Large intestine (tissue), 3 donors: ENCODE results near the gene PNLIPRP2. TPM values are rescaled to one million over a fixed set of nuclear protein-coding genes. Genes with fewer than 3 reads are reported as not detected.
A peak's percentile ranks its signal among the peaks of the same experiment; 100 is the strongest.

Source experiments
- DNase-seq, 2 donors: peaks; one replicate each; pipeline versions ENCODE4 v3.0.0 to v3.0.0-alpha.2; 2013
- H3K27ac ChIP-seq: one replicate; pipeline ENCODE4 v1.5.1; 2013; ENCODE audit warnings: low read length
- H3K27me3 ChIP-seq: 2 replicates; pipeline ENCODE4 v1.6.1; 2013; ENCODE audit warnings: low read length; ENCODE audit not compliant: control insufficient read depth, insufficient read depth
- H3K36me3 ChIP-seq: 2 replicates; pipeline ENCODE4 v1.6.1; 2013; ENCODE audit warnings: low read length; ENCODE audit not compliant: control insufficient read depth, insufficient read depth
- H3K4me1 ChIP-seq: one replicate; pipeline ENCODE4 v1.6.1; 2013; ENCODE audit warnings: low read length; ENCODE audit not compliant: control insufficient read depth, insufficient read depth
- H3K4me3 ChIP-seq: one replicate; pipeline ENCODE4 v1.5.1; 2013; ENCODE audit warnings: low read length
- H3K9me3 ChIP-seq: one replicate; pipeline ENCODE4 v1.6.1; 2013; ENCODE audit warnings: mild to moderate bottlenecking, low read depth, low read length, moderate library complexity; ENCODE audit not compliant: control insufficient read depth
- WGBS: methylation state at CpG from one replicate; pipeline ENCODE4 v1.1.5; 2013; ENCODE audit warnings: low lambda C conversion rate; ENCODE audit not compliant: insufficient coverage; 5-methylcytosine and 5-hydroxymethylcytosine counted together
- polyA plus RNA-seq: library from polyadenylated mRNA; unstranded; fragments of 120-200 nt; gene quantifications from one replicate; pipeline ENCODE4 v1.2.1, GENCODE V29; 2013

The PNLIPRP2 gene
- polyA plus RNA-seq, 1 donor = 11.9 TPM

DNA sequence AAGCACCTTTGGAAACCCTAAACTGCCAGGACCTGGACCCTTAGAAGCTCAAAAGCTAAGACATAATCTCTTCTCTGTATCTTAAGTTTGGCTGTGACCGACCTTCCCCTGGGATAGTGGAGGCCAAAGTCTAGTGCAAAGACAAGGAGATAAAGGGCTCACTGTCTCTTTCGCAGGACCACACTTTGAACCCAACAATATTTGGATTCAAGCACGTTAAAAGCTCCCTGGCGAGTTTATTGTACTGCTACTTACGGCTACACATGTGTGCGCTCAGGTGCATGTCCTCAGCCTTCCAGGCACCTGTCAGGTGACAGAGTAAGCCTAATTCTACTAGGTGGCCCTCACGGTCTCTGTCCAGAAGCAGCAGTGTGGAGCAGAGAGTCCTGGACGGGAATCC is 55.9 kb downstream of the PNLIPRP2 start:
- Histone ChIP-seq H3K27ac (no peak overlapping the region), H3K27me3 (no peaks in the 10 kb centered on the region), H3K36me3 (peaks cover 2% of the 10 kb centered on the region), H3K4me3 (no peak overlapping the region), H3K4me1 (no peaks in the 10 kb centered on the region), H3K9me3 (no peaks in the 10 kb centered on the region)
- WGBS = no CpG with 5 or more reads among the region's 8 CpGs
- DNase-seq = no peak

DNA sequence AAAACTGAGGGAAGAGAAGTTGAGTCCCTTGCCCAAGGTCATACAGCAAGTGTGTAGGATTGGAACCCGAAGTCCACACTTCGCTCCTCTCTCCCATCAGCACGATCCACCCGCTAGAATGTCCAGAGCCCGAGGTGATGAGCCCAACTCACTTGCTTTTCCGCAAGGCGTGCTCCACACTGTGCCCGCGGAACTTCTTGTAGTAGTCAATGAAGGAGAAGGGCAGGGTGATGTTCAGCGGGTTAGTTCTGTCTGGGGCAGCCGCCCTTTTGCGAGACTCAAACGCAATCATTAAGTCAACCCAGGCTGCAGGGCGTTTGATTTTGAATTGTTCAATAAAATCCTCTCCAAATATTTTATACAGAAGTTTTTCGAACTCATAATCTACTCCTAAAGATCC is 58.6 kb downstream of the PNLIPRP2 start:
- no peaks in the 10 kb centered on the region for H3K4me1 ChIP-seq
- WGBS = no CpG with 5 or more reads among the region's 15 CpGs

DNA sequence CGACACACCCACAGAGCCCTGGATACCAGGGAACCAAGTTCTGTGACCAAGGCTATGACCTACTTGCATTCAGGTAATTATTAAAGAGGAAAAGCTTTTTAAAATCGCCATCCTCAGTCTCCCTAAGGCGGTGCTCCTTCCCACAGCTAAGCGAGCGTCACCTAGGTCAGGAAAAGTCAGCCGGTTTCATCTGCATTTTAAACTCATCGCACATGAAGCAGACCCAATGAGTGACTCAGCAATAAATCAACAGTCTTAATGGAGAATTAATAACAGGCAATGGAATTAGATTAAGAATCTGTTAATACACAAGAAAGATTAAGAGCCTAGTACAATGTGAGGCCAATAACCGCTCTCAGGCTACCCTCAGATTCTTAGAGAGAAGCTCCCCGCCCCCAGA is 62.4 kb downstream of the PNLIPRP2 start:
- Histone ChIP-seq H3K27me3 (no peaks in the 10 kb centered on the region), H3K4me1 (no peaks in the 10 kb centered on the region), H3K27ac (no peak overlapping the region), H3K4me3 (no peak overlapping the region), H3K36me3 (peaks cover 2% of the 10 kb centered on the region), H3K9me3 (no peaks in the 10 kb centered on the region)
- WGBS = no CpG with 5 or more reads among the region's 9 CpGs
- no peak for DNase-seq

More for the DNA sequence above, 58.6 kb downstream of the PNLIPRP2 start:
- H3K27ac ChIP-seq = no peak overlapping the region
- peaks cover 2% of the 10 kb centered on the region for H3K36me3 ChIP-seq
- no peaks in the 10 kb centered on the region for H3K9me3 ChIP-seq
- no peak for DNase-seq
- no peak overlapping the region for H3K4me3 ChIP-seq
- no peaks in the 10 kb centered on the region for H3K27me3 ChIP-seq

DNA sequence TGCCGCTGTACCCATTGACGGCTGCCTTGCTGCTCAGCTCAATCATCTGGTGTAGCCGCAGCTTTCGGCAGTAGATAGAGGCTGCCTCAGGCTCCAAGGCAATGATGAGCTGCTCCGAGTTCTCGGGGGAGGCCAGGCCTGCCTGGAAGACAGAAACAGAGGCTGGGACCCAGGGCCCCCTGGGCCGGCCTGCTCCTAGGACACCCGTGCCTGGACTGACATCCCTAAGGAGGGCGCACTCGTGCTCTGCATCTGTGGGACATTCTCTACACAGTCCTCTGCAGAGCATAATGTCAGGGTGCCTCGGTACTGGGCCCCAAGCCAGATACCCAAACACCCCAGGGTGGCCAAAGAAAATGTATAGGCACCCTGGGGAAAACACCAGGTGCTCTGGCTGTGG is 63.1 kb downstream of the PNLIPRP2 start:
- no CpG with 5 or more reads among the region's 11 CpGs for WGBS
- no peak for DNase-seq
- no peak overlapping the region for H3K4me3 ChIP-seq
- H3K27ac ChIP-seq = no peak overlapping the region
- H3K27me3 ChIP-seq = no peaks in the 10 kb centered on the region
- H3K36me3 ChIP-seq = peaks cover 2% of the 10 kb centered on the region
- no peaks in the 10 kb centered on the region for H3K9me3 ChIP-seq
- no peaks in the 10 kb centered on the region for H3K4me1 ChIP-seq

DNA sequence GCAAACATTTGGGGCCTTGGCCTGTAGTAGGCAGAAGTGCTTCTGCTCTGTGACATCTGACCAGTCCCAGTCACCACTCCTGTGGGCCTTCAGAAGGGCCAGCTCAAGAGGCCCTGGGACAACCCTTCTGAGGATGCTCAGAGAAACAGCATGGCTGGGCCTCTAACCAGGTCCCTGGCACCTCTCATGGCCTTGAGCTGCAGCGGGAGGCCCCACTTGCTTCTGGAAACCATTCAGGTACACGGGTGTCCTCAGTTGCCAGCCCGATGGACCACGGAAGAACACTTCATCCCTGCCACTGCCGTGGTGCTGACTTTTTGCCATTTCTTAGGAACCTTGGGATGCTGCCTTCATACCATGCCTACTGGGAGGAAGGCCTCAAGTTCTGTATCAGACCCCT is 64.0 kb downstream of the PNLIPRP2 start:
- DNase-seq = no peak
- WGBS = no CpG with 5 or more reads among the region's 5 CpGs
- Histone ChIP-seq H3K9me3 (no peaks in the 10 kb centered on the region), H3K36me3 (no peaks in the 10 kb centered on the region), H3K4me1 (no peaks in the 10 kb centered on the region), H3K27ac (no peak overlapping the region), H3K4me3 (no peak overlapping the region), H3K27me3 (no peaks in the 10 kb centered on the region)

DNA sequence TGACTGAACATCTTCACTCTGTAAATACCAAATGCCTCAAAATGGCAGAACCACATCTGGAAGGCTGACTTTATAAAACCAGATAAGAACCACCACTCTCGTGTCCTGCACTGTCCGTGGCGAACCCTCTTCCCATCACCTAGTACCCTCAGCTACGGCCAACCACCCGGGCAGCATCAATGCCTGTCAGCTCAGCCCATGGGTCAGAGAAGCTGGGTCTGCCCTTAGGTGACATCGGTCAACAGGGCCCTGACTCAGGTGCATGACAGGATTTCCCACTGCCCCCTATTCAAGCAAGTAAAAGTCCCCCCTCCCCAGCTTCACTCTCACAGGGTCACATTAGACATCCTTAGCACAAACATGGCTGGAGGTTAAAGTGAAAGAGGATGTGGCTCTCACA is 65.1 kb downstream of the PNLIPRP2 start:
- Histone ChIP-seq H3K27ac (no peak overlapping the region), H3K36me3 (no peaks in the 10 kb centered on the region), H3K27me3 (no peaks in the 10 kb centered on the region), H3K4me1 (no peaks in the 10 kb centered on the region), H3K4me3 (no peak overlapping the region), H3K9me3 (no peaks in the 10 kb centered on the region)
- no peak for DNase-seq
- WGBS = no CpG with 5 or more reads among the region's 6 CpGs

DNA sequence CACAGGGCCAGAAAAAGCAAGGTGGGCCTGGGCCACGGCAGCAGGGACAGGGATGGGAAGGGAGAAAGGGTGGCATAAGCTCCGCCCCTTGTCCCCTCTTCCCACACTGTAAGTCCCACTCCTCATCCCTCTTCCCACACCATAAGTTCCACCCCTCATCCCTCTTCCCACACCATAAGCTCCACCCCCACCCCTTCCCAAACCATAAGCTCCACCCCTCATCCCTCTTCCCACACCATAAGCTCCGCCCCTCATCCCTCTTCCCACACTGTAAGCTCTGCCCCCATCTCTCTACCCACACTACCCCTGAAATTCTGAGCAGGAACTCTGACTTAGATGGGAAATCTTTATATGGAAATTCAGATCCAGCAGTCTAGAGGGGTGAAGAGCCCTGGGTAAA is 65.9 kb downstream of the PNLIPRP2 start:
- Histone ChIP-seq H3K4me3 (no peak overlapping the region), H3K27me3 (no peaks in the 10 kb centered on the region), H3K9me3 (no peaks in the 10 kb centered on the region), H3K36me3 (no peaks in the 10 kb centered on the region), H3K27ac (no peak overlapping the region), H3K4me1 (no peaks in the 10 kb centered on the region)
- no CpG with 5 or more reads among the region's 3 CpGs for WGBS
- no peak for DNase-seq

DNA sequence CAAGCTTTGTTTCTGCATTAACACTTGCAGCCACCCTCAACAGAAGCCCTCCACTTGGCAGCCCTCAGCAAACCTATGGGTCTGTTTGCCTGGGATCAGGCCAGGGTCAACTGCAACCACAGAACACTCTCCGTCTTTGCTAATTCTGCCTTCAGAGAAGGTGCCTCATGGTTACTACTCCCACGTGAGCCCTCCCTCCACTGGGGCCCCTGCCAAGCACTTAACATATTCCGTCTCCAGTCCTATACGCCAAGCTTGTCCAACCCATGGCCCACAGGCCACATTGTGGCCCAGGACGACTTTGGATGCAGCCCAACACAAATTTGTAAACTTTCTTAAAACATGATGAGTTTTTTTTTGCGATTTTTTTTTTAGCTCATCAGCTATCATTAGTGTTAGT is 66.9 kb downstream of the PNLIPRP2 start:
- H3K27ac ChIP-seq = no peak overlapping the region
- no peak overlapping the region for H3K4me3 ChIP-seq
- no peaks in the 10 kb centered on the region for H3K27me3 ChIP-seq
- no peaks in the 10 kb centered on the region for H3K4me1 ChIP-seq
- no peaks in the 10 kb centered on the region for H3K9me3 ChIP-seq
- no peak for DNase-seq
- H3K36me3 ChIP-seq = no peaks in the 10 kb centered on the region
- WGBS = 100% methylated on average over 1 of the region's 6 CpGs

DNA sequence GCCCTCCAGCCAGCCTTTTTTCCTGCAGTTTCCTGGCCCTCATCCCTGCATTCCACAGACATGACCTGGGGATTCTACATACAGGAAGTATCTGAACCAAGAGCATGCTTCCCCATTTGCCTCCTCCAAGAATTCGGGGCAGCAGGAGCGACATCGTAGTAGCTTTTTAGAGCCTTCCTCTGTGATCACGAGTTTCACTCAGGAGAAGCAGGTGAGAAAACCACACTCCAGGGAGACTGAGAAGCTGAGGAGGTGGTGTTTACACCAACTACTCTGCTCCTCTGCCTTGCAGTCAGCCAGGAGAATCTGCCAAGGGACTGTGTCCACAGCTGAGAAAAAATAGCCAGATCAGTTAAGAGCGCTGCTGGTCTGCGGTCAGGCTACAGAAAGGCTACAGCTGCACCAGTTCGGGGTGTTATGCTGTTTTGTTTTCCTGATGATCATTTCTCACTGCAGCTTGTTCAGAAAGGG is 67.5 kb downstream of the PNLIPRP2 start:
- Histone ChIP-seq H3K27ac (no peak overlapping the region), H3K4me3 (no peak overlapping the region), H3K4me1 (no peaks in the 10 kb centered on the region), H3K36me3 (no peaks in the 10 kb centered on the region), H3K9me3 (no peaks in the 10 kb centered on the region), H3K27me3 (no peaks in the 10 kb centered on the region)
- DNase-seq = peak in 1 of 2 donors; percentile 27
- no CpG with 5 or more reads among the region's 7 CpGs for WGBS

DNA sequence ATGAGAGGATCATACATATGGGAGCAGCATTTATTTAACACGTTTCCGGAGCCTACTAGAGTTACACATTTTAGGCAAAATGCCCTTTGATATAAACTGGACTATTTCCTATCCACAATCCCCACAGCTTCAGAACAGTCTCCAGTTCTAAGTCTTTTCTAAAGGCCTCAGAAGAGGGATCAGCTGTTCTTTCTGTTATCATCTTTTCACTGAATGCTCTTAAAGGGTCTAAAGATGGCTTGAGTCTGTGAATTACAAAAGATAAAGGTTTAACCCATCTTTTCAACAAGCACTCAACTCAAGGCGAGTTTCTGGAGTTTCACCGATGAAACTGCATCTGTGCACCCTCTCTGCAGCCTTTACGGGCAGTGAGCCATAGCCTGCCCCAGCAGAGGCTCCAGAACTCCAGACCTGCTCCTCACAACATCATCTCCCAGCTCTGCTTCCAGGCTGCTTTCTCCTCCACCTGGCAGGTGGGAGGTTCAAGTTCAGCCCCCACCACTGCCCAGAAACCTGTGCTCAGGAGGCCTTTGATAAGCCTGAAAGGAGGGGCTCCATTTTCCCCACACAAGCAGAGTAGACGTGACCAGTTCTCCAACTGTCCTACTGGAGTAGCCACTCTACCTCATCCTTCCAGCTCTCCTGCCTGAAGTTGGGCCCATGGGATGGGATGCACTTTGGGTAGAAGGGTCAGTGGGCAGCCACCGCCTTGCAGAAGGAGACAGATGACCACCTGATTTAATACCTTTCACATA is 68.2 kb downstream of the PNLIPRP2 start:
- H3K4me3 ChIP-seq = no peak overlapping the region
- no peak for DNase-seq
- H3K36me3 ChIP-seq = no peaks in the 10 kb centered on the region
- no peaks in the 10 kb centered on the region for H3K9me3 ChIP-seq
- no peaks in the 10 kb centered on the region for H3K27me3 ChIP-seq
- no CpG with 5 or more reads among the region's 7 CpGs for WGBS
- H3K27ac ChIP-seq = no peak overlapping the region
- H3K4me1 ChIP-seq = no peaks in the 10 kb centered on the region

DNA sequence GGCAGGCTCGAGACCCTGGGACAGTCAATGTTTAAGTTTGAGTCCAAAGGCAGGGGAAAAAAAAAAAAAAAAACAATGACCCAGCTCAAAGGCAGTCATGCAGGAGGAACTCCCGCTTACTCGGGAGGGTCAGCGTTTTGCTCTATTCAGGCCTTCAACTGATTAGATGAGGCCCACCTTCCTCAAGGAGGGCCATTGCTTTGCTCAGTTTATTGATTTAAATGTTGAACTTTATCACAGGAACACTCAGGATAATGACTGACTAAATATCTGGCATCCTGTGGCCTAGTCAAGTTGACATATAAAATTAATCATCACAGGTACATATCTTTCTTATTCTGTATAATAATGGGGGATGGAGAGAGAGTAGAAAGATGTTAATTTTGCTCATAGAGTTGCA is 69.0 kb downstream of the PNLIPRP2 start:
- H3K9me3 ChIP-seq = no peaks in the 10 kb centered on the region
- no peak overlapping the region for H3K4me3 ChIP-seq
- peaks cover 6% of the 10 kb centered on the region for H3K4me1 ChIP-seq
- no peak overlapping the region for H3K27ac ChIP-seq
- H3K36me3 ChIP-seq = no peaks in the 10 kb centered on the region
- WGBS = no CpG with 5 or more reads among the region's 4 CpGs
- no peaks in the 10 kb centered on the region for H3K27me3 ChIP-seq
- no peak for DNase-seq
